Smooth muscle cell of the brain vasculature (primary cell): Measurements from ENCODE around the gene MYMK.

Experiments used
- DNase-seq: peaks from one replicate; pipeline ENCODE4 v3.0.0-alpha.2; 2012; ENCODE audit warnings: low read depth, low spot score

The MYMK gene

DNA sequence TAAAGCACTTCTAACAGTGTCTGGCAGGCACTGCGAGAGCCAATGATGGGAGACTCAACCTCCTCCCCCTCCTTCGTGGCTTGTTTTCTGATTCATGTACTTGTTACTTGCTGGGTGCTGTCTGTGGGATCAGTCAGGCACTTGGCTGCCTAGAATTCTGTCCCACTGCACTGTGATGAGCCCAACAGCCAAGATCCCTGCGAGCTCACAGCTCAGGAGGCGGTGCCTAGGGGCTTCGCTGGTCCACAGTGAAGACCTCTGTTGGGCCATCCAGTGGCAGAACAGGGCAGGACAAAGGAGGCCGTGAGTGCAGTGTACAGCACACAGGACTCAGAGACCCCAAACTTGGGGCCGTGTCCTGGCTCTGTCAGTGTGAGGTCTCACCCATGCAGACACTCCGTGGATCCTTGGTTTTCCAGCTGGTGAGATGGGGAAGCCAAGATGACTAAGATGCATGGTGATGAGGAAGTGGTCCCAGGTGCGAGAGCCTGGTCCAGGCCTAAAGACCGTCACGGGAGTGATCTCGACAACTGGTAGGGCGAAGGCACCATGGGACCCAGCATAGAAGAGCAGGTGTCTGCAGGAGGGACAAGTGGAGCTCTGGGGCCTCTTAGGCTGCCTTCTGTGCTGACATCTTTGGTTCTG lies 19.5 kb downstream of the MYMK start:
- no peak for DNase-seq

DNA sequence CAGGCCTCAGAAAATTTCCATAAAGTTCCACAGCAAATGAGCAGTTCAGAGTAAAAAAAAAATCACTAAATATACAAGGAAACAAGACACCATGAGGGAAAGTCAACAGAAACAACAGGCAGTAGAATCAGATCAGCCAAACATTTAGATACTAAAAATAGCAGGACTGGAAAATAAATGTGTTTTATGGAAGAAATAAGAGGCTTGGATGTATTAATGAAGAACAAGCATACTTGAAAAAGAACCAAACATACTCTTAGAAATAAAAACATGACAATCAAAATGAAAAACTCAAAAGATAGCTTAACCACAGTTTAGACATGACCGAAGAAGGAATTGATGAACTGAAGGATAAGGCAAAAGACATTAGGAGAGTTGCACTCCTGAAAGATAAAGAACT lies 22.6 kb downstream of the MYMK start:
- DNase-seq: no peak

DNA sequence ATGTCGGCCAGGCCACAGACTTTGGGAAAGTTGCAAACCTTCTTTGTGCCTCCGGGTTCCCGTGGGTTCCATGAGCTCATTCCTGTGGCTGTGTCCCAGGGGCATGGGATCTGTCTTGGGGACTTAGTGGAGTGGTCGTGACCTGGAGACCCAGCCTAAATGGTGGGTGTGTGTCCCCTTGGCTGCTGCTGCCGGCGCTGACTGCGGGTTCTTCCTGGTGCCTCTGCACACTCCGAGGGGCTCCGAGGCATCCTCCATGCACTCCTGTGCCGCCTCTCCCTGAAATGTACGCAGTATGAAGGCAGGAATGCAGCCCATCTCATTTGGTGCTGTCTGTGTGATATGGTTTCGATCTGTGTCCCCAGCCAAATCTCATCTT lies 24.9 kb downstream of the MYMK start:
- DNase-seq: no peak

DNA sequence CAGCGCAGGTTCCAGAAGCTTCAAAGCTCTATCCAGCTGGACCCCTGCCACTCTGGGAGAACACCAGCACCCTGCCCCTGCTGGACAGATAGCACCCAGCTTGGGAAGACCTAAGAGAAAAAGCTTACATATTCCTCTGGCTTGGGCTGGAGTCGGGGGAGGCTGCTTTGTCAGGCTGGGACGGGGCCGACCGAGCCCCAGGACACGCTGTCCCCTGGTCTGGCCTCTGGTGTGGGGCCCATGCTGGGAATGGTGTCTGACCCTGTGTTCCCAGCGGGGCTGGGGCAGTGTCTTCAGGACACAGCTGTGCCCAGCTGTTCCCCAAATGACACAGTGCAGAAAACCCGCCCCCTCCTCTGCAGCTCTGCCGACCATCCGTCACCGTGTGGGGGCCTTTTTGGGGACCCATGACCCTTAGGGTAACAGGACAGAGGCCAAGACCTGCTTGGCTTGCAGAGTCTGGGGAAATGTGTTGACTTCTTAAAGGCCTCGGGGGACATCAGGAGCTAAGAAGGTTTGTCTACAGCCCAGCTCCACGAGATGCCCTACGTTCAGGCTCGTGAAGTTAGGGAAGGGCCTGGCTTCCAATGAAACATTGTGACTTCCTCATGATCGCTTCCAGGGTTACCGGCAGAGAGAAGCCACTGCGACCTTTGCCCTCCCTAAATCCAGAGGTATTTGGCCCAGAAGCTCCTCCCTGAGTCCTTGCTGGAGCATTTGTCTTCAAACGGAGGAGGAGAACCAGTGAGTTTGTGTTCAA lies 25.4 kb downstream of the MYMK start:
- no peak for DNase-seq

DNA sequence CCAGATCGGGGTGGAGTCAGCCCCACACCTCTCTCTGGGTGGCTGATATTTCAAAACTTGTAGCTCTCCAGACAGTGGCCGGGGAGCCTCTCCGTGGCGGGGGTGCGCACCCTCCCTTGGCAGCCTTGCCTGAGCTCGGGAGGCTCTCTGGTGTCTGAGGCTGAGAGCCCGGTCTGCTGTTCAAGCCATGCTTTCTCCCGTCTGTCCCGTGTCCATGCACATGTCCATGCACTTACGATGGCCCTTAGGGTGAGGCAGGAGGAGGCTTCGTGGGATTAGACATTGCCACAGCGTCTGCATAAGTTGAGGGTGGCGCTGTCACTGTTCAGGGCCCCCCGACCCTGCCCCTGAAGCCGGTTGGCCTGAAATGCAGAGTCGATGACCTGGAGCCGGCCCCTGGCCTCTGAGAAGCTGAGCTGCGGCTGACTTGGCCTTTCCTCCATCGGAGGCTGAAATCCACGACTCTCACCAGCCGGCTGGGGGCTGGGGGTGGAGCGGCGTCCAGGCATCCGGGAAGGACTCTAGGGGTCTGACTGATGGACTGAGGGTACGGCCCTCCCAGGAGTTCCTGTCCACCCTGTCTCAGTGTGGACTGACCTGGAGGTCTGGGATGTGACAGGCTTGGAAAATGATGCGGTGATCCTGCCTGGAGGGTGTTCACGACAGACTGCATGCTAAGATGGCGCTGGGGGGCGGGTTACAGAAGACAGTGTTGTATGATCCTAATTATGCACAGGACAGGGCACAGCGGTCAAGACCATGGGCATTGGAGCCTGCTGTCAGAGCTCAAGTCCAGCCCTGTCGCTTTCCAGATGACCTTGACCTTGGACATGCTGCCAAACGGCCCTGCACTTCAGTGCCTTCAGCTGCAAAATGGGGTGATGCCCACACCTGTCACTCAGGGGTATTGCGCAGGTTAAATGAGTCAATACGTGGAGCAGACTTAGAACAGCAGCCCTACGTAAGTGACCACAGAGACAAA lies 27.6 kb downstream of the MYMK start:
- DNase-seq: no peak

DNA sequence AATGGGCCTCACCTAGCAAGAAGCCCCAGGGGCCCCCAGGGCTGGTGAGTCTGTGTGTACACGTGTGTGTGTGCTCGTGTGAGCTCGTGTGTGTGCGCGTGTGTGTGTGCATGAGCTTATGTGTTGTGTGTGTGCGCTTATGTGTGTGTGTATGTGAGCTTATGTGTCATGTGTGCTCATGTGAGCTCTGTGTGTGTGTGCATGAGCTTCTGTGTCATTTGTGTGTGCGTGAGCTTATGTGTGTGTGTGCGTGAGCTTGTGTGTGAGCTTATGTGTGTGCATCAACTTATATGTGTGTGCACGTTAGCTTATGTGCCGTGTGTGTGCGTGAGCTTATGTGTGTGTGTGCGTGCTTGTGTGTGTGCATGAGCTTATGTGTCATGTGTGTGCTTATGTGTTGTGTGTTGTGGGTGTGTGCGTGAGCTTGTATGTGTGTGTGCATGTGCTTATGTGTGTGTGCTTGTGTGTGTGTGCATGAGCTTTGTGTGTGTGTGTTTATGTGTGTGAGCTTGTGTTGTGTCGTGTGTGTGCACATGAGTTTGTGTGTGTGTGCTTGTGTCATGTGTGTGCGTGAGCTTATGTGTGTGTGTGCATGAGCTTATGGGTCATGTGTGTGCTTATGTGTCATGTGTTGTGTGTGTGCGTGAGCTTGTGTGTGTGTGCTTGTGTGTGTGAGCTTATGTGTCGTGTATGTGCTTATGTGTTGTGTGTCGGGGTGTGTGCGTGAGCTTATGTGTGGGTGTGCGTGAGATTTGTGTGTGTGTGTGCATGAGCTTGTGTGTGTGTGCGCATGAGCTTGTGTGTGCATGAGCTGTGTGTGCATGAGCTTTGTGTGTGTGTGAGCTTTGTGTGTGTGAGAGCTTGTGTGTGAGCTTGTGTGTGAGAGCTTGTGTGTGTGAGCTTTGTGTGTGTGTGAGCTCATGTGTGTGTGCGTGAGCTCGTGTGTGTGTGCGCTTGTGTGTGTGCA lies 29.1 kb downstream of the MYMK start:
- DNase-seq: no peak

DNA sequence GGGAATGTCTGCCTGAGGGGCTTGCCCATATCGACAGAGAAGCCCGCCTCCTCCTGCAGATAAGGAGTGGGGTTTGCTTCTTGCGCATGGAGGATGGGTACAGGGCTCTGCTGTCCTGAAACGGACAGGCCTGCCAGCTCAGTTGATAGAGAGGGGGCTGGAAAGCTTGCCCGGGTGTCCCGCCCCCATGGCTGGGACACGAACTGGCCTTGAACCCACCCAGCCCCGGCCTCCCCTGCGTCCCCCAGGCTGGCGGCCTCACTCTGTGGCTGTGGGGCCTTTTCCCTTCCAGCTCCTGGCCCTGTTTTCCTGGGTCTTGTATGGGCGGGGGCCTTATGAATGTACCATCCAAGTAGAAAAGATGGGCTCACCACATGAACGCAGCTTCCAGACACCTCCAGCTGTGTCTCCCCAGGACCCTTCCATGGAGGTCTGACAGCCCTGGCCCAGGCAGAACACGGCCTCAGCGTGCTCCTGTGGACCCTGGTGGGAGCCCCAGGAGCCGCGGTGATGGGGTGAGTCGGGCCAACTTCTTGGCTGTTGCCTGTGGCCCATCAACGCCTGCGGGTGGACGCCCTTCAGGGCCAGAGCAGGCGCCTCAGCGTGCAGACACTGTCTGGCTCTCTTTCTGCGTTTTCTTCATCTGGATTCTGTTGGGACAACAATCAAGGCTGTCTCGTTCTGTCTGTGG lies 30.0 kb downstream of the MYMK start:
- no peak for DNase-seq

DNA sequence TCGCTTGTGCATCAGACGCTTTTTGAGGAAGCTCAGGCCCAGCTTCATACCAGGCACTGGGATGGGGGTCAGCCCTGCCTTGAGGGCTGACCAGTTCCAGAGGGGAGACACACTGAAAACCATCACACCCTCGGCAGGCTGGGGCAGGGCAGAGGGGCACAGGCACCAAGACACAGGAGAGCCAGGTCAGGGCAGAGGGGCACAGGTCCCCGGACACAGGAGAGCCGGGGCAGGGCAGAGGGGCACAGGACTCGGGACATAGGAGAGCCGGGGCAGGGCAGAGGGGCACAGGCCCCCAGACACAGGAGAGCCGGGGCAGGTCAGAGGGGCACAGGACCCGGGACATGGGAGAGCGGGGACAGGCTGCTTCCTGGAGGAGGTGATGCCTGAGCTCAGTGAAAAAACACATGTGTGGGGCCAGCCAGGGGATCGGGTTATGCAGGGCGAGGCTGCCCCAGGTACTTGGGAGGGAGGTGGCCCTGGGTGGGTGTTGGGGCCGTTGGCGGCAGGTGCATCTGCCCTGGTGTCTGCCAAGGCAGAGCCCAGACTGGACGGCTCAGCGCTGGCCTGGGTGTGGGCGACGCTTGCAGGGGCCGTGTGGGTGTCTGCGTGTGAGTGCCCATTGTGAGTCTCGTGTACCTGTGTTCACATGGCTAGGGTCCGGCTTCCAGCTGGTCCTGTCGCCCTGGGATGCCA lies 30.8 kb downstream of the MYMK start:
- no peak for DNase-seq

DNA sequence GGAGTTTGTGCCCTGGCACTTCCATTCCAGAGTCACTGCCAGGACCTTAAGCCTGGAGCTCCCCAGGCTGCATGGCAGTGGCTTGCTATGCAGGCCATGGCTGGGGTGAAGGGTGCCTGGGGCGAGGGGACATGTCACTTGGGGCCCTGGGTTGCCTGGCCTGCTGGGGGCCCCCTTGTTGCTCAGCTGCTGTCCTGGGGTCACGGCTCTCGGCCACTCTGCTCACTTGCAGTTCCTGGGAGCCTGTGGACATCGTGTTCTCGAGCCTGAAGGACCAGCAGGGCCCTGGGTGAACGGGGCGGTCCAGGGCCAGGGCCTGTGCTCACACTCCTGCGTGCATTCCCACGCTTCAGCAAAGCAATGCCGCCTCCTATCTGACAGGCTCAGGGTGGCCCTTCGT lies 31.3 kb downstream of the MYMK start:
- no peak for DNase-seq

DNA sequence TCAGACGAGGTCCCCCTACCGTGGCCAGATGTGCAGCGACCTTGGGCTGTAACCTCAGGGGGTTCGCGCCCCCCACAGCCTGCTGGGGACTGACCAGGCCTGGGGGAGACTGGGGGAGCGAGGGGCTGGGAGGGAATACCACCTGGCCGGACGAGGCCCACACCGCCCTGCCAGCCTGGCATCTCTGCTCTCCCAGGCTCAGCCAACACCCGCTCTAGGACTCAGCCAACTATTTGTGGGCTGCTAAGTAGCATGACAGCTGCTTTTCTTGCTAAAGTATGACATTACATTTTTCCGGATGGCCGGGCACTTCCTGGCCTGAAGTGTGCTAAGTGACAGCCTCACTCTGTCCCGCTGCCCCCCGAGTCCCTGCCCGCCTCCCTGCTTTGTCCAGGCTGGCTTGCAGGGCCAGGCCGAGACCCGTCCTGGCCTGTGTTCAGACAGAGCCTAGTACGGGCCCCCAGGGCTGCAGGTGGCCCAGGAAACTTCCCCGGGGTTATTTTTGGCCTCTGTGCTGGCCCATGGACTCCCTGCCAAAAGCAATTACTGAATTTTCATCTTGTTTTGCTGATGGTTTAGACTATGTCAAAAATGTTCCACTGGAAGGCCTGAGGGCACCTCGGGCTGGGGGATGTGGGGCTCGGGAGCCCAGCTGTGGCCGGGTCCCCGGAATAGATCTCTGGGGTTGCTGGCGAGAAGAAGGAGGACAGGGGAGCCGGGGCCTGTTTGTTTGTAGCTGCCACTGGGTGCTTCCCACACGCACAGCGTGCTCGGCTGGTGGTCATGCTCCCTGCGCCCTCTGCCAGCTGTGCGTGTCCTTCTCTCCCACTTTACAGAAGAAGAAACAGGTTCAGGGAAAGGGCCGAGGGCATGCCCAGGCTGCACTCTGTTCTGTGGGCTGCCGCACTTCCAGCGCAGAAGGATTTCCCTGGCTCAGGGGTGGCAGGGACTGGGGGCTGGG lies 32.4 kb downstream of the MYMK start:
- DNase-seq: no peak

DNA sequence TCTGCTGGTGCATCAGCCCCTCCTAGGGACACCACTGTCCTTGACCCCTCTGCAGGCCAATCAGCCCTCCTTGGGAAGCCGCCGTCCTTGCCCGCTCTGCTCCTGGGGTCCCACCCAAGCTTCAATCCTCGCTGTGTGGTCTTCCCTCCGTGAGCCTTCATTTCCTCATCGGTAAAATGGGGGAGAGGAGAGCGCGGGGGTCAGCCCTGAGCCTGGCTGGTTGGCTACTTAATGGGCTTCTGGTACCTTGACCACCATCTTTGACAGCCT lies 33.2 kb downstream of the MYMK start:
- no peak for DNase-seq

DNA sequence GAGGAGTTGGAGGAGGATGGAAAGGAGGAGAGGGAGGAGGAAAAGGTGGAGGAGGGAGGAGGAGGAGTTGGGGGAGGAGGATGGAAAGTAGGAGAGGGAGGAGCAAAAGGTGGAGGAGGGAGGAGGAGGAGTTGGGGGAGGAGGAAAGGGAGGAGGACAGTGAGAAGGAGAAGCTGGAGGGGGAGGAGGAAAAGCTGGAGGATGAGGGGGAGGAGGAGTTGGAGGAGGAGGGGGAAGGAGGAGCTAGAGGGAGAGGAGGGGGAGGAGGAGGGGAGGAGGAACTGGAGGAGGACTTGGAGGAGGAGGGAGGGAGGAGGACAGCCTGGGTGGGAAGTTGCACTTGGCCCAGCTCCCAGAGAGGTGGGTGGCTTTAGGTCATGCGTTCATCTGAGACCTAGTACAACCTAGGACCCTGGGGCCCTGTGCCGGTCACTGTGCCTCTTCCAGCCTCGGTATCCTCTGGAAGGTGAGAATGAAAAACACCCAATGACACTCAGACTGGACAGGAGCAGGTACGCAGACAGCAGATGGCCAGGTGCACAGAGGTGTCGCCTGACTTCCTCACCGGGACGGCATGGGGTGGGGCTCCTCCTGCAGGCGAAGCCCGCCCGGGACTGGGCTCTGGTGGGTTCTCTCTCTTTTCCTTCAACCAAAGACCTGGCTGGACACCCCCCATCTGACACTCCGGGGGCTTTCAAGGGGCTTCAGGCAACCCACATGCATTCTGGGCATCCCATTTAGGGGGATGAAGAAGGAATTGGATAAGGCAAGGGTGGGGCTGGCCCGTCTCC lies 33.7 kb downstream of the MYMK start:
- no peak for DNase-seq

DNA sequence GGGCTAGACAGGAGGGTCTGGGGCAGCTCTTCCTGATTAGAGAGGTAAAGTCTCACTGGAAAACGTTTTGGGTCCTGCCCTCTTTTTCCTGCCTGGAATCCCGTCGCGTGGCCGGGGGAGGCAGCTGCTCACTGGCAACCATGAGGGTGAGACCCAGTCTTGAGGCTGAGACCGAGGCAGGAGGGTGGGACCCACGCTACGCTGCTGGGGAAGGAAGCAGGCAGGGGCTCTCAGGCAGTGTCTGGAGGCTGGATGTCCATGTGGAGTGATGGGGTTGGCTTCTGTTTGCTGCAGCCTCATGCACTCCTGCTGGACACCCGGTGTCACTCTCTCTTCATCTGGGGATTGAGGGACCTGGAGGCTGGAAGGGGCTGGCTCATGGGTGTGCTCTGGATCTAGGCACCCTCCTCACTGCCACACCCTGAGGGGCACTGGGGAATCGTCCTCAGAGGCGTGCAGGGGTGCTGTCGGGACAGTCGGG lies 34.5 kb downstream of the MYMK start:
- DNase-seq: no peak

DNA sequence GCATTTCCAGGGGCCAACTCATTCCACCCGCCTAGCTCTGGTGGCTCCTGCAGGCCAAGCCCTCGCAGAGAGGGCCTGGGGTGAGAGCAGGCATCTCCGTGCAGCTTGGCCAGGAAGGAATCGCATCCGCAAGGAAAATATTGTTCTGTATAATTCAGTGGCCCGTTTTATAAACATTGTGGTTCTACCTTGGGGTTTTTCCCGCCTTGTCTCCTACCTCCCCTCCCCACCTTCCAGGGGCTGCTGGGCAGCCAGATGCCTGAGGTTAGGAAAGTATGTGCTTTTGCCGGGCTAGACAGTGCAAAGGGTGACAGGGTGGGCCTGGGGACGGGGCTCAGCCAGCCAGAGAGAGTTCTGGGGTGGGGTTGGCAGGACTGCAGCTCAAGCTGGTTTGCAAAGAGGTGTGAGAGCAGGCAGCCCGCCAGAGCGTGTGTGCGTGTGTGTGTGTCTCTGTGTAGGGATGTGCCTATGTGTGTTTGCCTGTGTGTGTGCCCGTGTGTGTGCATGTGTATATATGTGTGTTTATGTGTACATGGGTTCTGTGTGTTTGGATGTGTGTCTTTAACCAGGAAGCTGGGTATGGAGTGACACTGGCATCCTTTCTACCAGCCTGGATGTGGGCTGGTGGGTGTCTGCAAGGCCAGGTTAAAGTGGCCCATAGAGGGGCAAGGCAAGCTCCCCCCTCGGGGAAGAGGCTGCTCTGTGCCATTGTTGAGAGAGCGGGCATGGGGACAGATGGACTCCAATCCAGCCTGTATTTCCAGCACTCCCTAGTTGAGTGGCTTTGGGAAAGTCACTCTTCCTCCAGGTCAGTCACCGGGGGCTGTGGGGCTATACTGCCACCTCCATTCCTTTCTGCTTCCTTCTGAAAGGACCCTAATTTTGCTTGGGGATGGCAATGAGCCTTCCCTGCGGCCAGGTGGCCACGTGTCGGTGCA lies 35.2 kb downstream of the MYMK start:
- no peak for DNase-seq

DNA sequence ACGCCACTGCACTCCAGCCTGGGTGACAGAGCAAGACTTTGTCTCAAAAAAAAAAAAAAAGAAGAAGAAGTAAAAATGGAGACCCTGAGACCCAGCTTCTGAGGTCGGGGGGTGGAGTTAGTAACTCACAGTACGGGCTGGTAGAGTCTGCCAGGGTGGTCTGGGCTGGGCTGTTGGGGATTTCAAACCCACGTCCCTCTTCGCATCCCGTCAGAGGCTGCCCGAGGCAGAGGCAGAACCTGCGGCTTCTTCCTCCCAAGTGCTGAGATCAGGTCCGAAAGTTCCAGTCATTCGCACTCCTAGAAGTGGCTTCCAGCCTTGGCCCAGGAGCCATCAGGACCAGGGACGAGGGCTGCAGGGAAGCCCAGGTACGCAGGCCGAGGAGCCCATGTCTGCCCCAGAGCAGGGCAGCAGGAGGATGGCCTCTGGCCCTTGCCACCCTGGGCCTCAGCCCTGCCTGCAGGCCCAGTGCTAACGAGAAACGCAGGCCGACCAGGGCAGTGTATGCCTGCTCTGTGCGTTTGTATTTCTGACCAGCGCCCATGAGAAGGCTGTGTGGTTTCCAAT lies 36.0 kb downstream of the MYMK start:
- DNase-seq: no peak

DNA sequence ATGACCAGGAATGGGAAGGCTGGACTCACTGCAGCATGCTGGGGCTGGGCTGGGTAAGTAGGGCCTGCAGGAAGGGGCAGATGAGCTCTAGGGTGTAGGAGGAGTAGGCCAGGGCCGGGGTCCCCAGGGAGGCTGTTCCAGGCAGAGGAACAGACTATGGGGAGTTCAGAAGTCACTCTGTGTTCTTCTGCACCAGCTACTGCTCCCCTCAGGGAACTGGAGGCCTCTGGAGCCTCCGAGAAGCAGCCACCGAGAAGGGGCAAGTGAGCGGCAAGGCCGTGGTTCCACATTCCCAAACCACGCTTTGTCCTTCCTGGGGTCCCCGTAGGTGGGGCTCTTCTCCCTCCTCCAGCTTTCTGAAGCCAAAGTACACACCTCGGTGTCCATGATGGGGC lies 37.4 kb downstream of the MYMK start:
- no peak for DNase-seq
